HG02885 (cell line): ENCODE measurements around the gene KLHDC4.

ENCODE experiments used
- ATAC-seq: cut with Tn5 transposase; IDR thresholded peaks from one replicate; pipeline ENCODE4 v1.9.1; 2021; ENCODE audit warnings: mild to moderate bottlenecking; ENCODE audit not compliant: unreplicated experiment, poor library complexity

Gene KLHDC4

DNA sequence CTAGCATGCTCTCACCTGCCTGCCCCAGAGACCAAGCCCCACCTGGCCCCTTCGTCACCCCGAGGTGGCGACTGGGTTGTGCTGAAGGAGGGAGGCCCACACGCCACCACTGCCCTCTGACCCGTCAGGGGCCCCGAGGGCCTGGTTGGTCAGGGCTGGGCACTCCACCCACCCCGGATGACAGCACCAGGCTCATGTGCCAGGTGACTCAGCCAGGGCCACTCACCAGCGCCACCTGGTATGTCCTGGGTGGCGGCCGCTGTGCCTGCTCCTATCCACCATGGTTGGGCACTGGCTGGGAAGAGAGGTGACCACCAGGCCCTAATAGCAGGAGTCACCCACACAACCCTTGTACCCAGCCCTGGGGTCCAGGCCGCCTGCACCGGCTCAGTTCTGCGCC is 94.6 kb downstream of the KLHDC4 start:
- ATAC-seq: no peak

DNA sequence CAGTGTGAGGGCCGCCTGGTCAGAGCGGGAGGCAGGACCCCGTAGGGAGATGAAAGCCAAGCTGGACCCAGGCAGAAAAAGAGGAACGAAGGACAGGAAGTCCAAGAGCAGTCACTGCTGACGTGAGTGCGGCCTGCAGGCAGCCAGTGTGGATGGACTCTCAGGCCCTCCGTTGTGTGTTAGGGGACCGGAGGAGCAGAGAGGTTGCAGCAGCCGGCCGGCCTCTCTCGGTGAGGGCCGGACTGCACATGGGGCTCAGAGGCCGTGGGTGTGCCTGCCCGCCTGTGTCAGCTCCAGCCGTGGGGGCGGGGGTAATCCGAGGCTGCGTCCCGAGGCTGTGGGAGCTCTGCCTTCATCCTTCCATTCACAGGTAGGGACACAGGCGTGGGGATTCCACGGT is 96.1 kb downstream of the KLHDC4 start:
- ATAC-seq: no peak

- ATAC-seq: no peak
These were observed 97.8 kb downstream of the KLHDC4 start for GRCh38 chr16:87667946-87668345.

DNA sequence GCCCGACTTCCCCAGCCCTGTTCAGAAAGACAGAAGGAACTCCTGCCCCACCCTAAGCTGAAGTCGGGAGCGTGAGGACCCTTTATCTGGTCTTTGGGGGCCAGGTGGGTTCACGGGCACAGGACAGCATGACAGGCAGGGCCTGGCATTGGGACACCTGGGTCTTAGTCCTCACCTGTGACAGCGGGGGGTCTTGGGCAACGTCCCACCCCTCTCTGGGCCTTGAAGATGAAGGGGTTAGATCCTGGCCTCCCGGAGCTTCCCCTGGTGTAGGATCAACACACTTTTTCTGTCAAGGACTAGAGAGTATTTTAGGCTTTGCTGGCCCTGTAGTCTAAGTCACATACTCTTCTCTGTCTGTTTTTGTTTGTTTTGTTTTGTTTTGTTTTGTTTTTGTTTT is 98.3 kb downstream of the KLHDC4 start:
- ATAC-seq: no peak

DNA sequence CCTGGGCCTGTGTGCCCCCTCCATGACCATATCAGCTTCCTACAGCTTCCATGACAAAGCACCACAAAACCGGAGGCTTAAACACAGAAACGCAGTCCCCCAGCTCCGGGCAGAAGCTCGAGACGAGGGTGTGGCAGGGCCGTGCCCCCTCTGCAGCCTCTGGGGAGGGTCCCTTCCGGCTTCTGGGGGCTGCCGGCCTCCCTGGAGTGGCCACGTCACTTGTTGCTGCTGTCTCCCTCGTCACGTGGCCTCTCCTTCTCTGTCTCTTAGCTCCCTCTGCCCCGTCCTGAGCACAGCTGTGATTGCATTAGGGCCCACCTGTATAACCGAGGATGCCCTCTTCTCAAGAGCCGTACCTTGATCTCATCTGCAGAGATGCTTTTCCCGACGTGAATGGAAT is 98.9 kb downstream of the KLHDC4 start:
- no peak for ATAC-seq

GRCh38 chr16:87665193-87665592 is 100.6 kb downstream of the KLHDC4 start:
- no peak for ATAC-seq

DNA sequence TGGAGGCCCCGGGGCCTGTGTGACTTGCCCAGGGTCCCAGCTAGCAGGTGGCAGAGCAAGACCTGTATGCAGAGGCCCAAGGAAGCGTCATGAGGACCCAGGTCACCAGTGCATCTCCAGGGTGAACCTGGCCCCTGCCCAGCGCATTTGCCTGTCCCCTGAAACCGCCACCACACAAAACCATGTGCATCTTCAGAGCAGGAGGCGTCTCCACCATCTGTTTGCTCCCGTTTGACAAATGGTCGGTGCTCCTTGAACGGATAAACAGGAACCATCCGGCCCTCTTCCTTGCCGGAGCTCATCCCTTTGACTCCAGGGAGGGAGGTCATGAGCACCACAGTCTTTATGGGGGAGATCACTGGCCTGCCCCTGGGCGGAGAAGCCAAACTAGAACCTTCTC is 101.0 kb downstream of the KLHDC4 start:
- no peak for ATAC-seq

- ATAC-seq: no peak
These were observed 103.3 kb downstream of the KLHDC4 start for GRCh38 chr16:87662254-87663204.

DNA sequence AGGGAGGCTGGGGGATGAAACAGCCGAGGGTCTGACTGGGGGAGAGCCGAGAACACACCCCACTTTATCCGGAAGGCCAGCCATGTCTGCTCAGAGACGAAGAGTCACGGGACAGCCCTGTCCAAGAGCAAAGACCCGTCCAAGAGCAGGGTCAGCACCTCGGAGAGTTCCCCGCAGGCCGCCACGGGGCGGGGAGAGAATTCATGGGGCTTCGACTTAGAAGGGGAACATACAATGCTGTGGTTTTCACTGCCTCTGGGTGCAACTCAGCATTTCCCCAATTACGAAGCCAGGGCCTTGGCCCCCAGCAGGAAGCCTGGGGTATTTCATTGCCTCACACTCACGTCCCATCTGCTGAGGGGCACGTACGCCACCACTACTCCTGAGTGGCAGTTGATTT is 104.2 kb downstream of the KLHDC4 start:
- no peak for ATAC-seq

DNA sequence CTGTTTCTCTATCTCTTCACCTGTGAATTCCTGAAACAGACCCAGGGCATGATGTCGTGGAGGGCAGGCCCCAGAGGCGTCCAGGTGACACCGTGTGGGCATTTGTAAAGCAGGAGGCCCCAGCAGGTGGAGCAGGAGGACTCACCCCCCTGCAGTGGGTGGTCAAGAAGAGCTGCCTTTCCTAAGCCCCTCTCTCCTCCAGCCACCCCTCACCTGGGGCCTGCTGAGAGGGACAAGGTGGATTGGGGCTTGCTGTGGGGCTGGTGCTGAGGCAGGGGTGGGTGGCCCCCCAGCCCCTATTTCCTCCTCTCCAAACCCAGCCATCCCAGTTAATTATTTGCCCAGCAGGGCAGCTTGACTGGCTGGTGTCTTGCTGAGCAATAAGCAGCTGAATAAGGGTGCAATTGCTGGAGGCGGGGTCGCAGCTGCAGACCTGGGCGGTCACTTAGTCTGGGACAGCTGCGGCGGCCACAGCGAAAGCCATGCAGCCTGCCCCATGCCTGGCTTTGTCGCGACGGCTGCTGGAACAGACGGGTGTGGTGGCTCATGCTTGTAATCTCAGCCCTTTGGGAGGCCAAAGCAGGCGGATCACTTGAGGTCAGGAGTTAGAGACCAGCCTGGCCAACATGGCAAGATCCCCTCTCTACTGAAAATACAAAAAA is 107.1 kb downstream of the KLHDC4 start:
- ATAC-seq: no peak
